CD4-positive, alpha-beta T cell (primary cell): ENCODE results near the gene GRIK1. TPM values are rescaled to one million over a fixed set of nuclear protein-coding genes. Genes with fewer than 3 reads are reported as not detected.

Experiments
- ATAC-seq: fragments of 200-7000 bp; cut with Tn5 transposase; one replicate; pipeline ENCODE4 v1.10.0; 2022; ENCODE audit warnings: mild to moderate bottlenecking; ENCODE audit not compliant: poor library complexity
- CTCF ChIA-PET: fragments of 350-600 bp; sonication (Branson Sonifier 250); formaldehyde crosslinking; loops from one replicate; lab custom pipeline; 2021; ENCODE audit warnings: antibody characterized with exemption, inconsistent platforms; lab: Charles Lee
- POLR2A ChIA-PET: fragments of 350-600 bp; sonication (Branson Sonifier 250); formaldehyde crosslinking; loops from one replicate; lab custom pipeline; 2021; ENCODE audit warnings: antibody characterized with exemption, inconsistent platforms; lab: Charles Lee
- DNase-seq, 14 experiments: peaks; one replicate each; pipeline ENCODE4 v3.0.0-alpha.2; 2013 to 2020; ENCODE audit warnings: mixed read lengths in 2 of 14
- H3K27ac ChIP-seq, 2 donors: one replicate each; pipeline versions ENCODE4 v1.5.1 to v1.7.0; 2013; ENCODE audit warnings: low read length in 2 of 2, low read depth in 1 of 2, mild to moderate bottlenecking in 1 of 2
- H3K27me3 ChIP-seq, 2 experiments: 1 replicate in 1 of 2; 2 replicates in 1 of 2; pipeline versions ENCODE4 v1.6.1 to v1.7.0; 2013; ENCODE audit warnings: low read length in 2 of 2, control low read depth in 1 of 2, mild to moderate bottlenecking in 1 of 2, moderate library complexity in 1 of 2; ENCODE audit not compliant: insufficient read depth in 2 of 2, control insufficient read depth in 1 of 2
- H3K36me3 ChIP-seq: one replicate; pipeline ENCODE4 v1.6.1; 2013; ENCODE audit warnings: low read length, control low read depth; ENCODE audit not compliant: insufficient read depth
- H3K4me1 ChIP-seq: one replicate; pipeline ENCODE4 v1.6.1; 2013; ENCODE audit warnings: low read length, control low read depth; ENCODE audit not compliant: insufficient read depth
- H3K4me3 ChIP-seq: one replicate; pipeline ENCODE4 v1.5.1; 2013; ENCODE audit warnings: mild to moderate bottlenecking, low read length, moderate library complexity
- H3K9me3 ChIP-seq, 2 experiments: 1 replicate in 1 of 2; 2 replicates in 1 of 2; pipeline versions ENCODE4 v1.6.1 to v1.7.0; 2013; ENCODE audit warnings: low read length in 2 of 2, mild to moderate bottlenecking in 2 of 2, control low read depth in 1 of 2, moderate library complexity in 1 of 2; ENCODE audit not compliant: control insufficient read depth in 1 of 2, insufficient read depth in 1 of 2
- H3K27ac Mint-ChIP-seq: one replicate; pipeline ENCODE4 v1.8.0; 2020; ENCODE audit warnings: mixed read lengths
- H3K27me3 Mint-ChIP-seq: one replicate; pipeline ENCODE4 v1.8.0; 2021; ENCODE audit warnings: mixed read lengths
- H3K36me3 Mint-ChIP-seq: one replicate; pipeline ENCODE4 v1.8.0; 2021; ENCODE audit warnings: low read depth, mixed read lengths
- H3K4me1 Mint-ChIP-seq: one replicate; pipeline ENCODE4 v1.8.0; 2021; ENCODE audit warnings: low read depth, mixed read lengths
- H3K4me3 Mint-ChIP-seq: one replicate; pipeline ENCODE4 v1.8.0; 2020; ENCODE audit warnings: mild to moderate bottlenecking, mixed read lengths
- H3K9me3 Mint-ChIP-seq: one replicate; pipeline ENCODE4 v1.8.0; 2020; ENCODE audit warnings: mixed read lengths
- CTCF ChIP-seq: fragments of 200-600 bp; IDR thresholded peaks from one replicate; pipeline ENCODE4 v1.8.0; 2022; ENCODE audit warnings: antibody characterized with exemption, mild to moderate bottlenecking
- intact Hi-C, 2 experiments: fragments of 100-400 bp; cut with DNase I in 1 of 2; cut with micrococcal nuclease in 1 of 2; formaldehyde crosslinking; loops; one replicate each; pipeline versions ENCODE4 v1.15.1 to v1.9.0; 2023 to 2025; cut with DNase I, micrococcal nuclease
- total RNA-seq, 174 experiments: library from RNA in 2 of 174; stranded (reverse) in 2 of 174; gene quantifications; one replicate each; pipeline ENCODE4 v1.2.3 and lab custom pipeline; 2021 to 2026

Gene GRIK1
- total RNA-seq, 2 experiments from 2014 or later, result not detected

DNA sequence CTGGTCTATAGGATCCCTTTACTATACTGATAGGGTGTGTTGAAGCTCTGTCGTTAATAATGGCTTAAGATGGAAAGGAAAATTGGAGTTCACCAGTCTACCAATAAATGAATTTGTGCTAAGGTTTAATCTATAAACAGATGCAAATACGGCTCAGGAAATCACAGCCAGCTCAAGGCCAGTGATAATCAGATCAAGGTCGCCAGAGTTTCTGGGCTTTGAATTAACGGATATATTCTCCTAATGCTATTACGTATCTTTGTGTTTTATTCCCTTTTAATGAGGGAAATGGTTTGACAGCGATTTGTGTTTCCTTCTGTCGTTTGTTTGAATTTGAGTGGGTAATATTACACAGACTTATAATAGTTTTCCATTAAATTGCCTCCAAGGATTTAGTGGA is 361.5 kb downstream of the GRIK1 start:
- H3K27ac Mint-ChIP-seq, result no peak overlapping the region
- Histone ChIP-seq H3K4me3 (no peak overlapping the region), H3K9me3 (no peaks in the 10 kb centered on the region), H3K4me1 (no peaks in the 10 kb centered on the region), H3K27ac (no peak overlapping the region), H3K36me3 (no peaks in the 10 kb centered on the region), H3K27me3 (no peaks in the 10 kb centered on the region)
- no peaks in the 10 kb centered on the region for H3K27me3 Mint-ChIP-seq
- H3K4me3 Mint-ChIP-seq, result no peak overlapping the region
- H3K9me3 Mint-ChIP-seq, result no peaks in the 10 kb centered on the region
- TF ChIP-seq CTCF, result no peak
- no peak for ATAC-seq
- ChIA-PET CTCF (no interaction called here), POLR2A (no interaction called here)
- H3K36me3 Mint-ChIP-seq, result no peaks in the 10 kb centered on the region
- H3K4me1 Mint-ChIP-seq, result no peaks in the 10 kb centered on the region
- DNase-seq, result no peak
- intact Hi-C loops, result no loop called here

DNA sequence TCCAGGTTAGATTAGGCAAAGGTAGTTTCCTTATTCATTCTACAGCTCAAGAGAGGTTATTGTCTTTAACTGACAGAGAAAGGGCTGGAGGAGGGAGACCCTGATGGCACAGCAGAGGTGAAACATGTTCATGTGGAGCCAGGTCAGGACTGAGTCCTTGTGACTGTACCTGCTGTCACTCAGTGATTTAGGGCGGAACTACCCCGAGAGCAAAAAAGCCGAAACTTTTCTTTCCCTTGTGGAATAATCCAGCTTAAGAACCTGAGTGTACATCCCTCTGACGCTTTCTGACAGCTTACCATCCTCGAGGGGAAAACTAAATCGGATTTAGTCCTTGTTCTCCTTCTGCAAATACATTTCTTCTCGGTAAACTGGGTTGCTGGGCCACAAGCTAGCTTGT is 367.8 kb downstream of the GRIK1 start:
- Histone ChIP-seq H3K9me3 (no peaks in the 10 kb centered on the region), H3K27me3 (no peaks in the 10 kb centered on the region), H3K4me1 (no peaks in the 10 kb centered on the region), H3K36me3 (no peaks in the 10 kb centered on the region), H3K4me3 (no peak overlapping the region), H3K27ac (no peak overlapping the region)
- ChIA-PET POLR2A (no interaction called here), CTCF (no interaction called here)
- Mint-ChIP-seq H3K9me3 (no peaks in the 10 kb centered on the region), H3K36me3 (no peaks in the 10 kb centered on the region), H3K27me3 (no peaks in the 10 kb centered on the region), H3K4me1 (peaks cover 10% of the 10 kb centered on the region), H3K4me3 (no peak overlapping the region), H3K27ac (no peak overlapping the region)
- intact Hi-C loops, result no loop called here
- ATAC-seq (no peak), DNase-seq (no peak)
- no peak for TF ChIP-seq CTCF

- CTCF ChIA-PET, result interaction anchor here (0.6 to 0.8 kb wide), 2 partner anchors 11 to 806 kb away, joined by 3 read pairs; no protein-coding TSS in a partner anchor
- H3K36me3 ChIP-seq, result no peaks in the 10 kb centered on the region
- Mint-ChIP-seq H3K27me3 (no peaks in the 10 kb centered on the region), H3K27ac (no peak overlapping the region), H3K9me3 (no peaks in the 10 kb centered on the region), H3K4me3 (no peak overlapping the region), H3K36me3 (no peaks in the 10 kb centered on the region), H3K4me1 (peaks cover 10% of the 10 kb centered on the region)
- intact Hi-C loops, result no loop called here
- no peaks in the 10 kb centered on the region for H3K4me1 ChIP-seq
- no peak for TF ChIP-seq CTCF
- H3K4me3 ChIP-seq, result no peak overlapping the region
- H3K27ac ChIP-seq, result no peak overlapping the region
- no peak for ATAC-seq
- DNase-seq, result no peak
- POLR2A ChIA-PET, result no interaction called here
- H3K27me3 ChIP-seq, result no peaks in the 10 kb centered on the region
- no peaks in the 10 kb centered on the region for H3K9me3 ChIP-seq
These were observed 371.6 kb downstream of the GRIK1 start for GRCh38 chr21:29568020-29568697.
